HG02840 (cell line): ENCODE results near the gene NUDT4B.
"Not testable (repeated sequence)": the region's sequence is repeated elsewhere in the genome, so short reads cannot be mapped to it uniquely, and the experiment has no call there.

ENCODE experiments used
- ATAC-seq: cut with Tn5 transposase; IDR thresholded peaks from one replicate; pipeline ENCODE4 v1.9.1; 2021; ENCODE audit warnings: mild to moderate bottlenecking, moderate library complexity, moderate number of reproducible peaks; ENCODE audit not compliant: unreplicated experiment, low FRiP score

NUDT4B gene

GRCh38 chr1:148793762-148794332 lies 45.3 kb downstream of the NUDT4B start:
- ATAC-seq: not testable (repeated sequence)
